ENCODE results near the gene NIPAL1. TPM values are rescaled to one million over a fixed set of nuclear protein-coding genes. Genes with fewer than 3 reads are reported as not detected.
"Not testable (repeated sequence)": the region's sequence is repeated elsewhere in the genome, so short reads cannot be mapped to it uniquely, and the experiment has no call there.

NIPAL1 gene
- total RNA-seq, 1 donor from 2014 or later = 0.68 TPM

- no peaks in the 10 kb centered on the region for H3K4me1 Mint-ChIP-seq
- H3K27me3 Mint-ChIP-seq (ENCODE audit: low read depth) = peaks cover 8% of the 10 kb centered on the region
- H3K9me3 Mint-ChIP-seq = peaks cover 22% of the 10 kb centered on the region
- DNase-seq (ENCODE audit: low read depth, low spot score) = no peak
- no peak overlapping the region for H3K4me3 Mint-ChIP-seq
- H3K36me3 Mint-ChIP-seq (ENCODE audit: low read depth) = peaks cover 6% of the 10 kb centered on the region
- no peak for TF ChIP-seq CTCF (conservative IDR thresholded peaks at IDR 0.05)
- H3K27ac Mint-ChIP-seq (ENCODE audit: unreplicated experiment) = no peak overlapping the region
Measured at GRCh38 chr4:48008021-48008596, 8.5 kb upstream of the NIPAL1 start.

- not testable (repeated sequence) for H3K36me3 Mint-ChIP-seq (ENCODE audit: low read depth); H3K4me3 Mint-ChIP-seq; H3K27ac Mint-ChIP-seq (ENCODE audit: unreplicated experiment); DNase-seq (ENCODE audit: low read depth, low spot score); H3K4me1 Mint-ChIP-seq
- Mint-ChIP-seq H3K9me3 (peaks cover 13% of the 10 kb centered on the region), H3K27me3 (ENCODE audit: low read depth) (peaks cover 23% of the 10 kb centered on the region)
Measured at GRCh38 chr4:48010906-48011305, 5.7 kb upstream of the NIPAL1 start.

GRCh38 chr4:48011722-48012121, 4.8 kb upstream of the NIPAL1 start:
- H3K36me3 Mint-ChIP-seq (ENCODE audit: low read depth) = peaks cover 3% of the 10 kb centered on the region
- no peak for DNase-seq (ENCODE audit: low read depth, low spot score)
- H3K4me1 Mint-ChIP-seq = peaks cover 5% of the 10 kb centered on the region
- H3K9me3 Mint-ChIP-seq = peaks cover 13% of the 10 kb centered on the region
- H3K4me3 Mint-ChIP-seq = no peak overlapping the region
- TF ChIP-seq CTCF (conservative IDR thresholded peaks at IDR 0.05) = no peak
- H3K27ac Mint-ChIP-seq (ENCODE audit: unreplicated experiment) = no peak overlapping the region
- peaks cover 29% of the 10 kb centered on the region for H3K27me3 Mint-ChIP-seq (ENCODE audit: low read depth)

- H3K9me3 Mint-ChIP-seq = peaks cover 13% of the 10 kb centered on the region
- TF ChIP-seq CTCF (conservative IDR thresholded peaks at IDR 0.05) = no peak
- peaks cover 3% of the 10 kb centered on the region for H3K36me3 Mint-ChIP-seq (ENCODE audit: low read depth)
- H3K27me3 Mint-ChIP-seq (ENCODE audit: low read depth) = peaks cover 40% of the 10 kb centered on the region
- peaks cover 5% of the 10 kb centered on the region for H3K4me1 Mint-ChIP-seq
- DNase-seq (ENCODE audit: low read depth, low spot score) = no peak
- no peak overlapping the region for H3K4me3 Mint-ChIP-seq
- no peak overlapping the region for H3K27ac Mint-ChIP-seq (ENCODE audit: unreplicated experiment)
Measured at GRCh38 chr4:48012824-48013223, 3.7 kb upstream of the NIPAL1 start.

- peaks cover 3% of the 10 kb centered on the region for H3K36me3 Mint-ChIP-seq (ENCODE audit: low read depth)
- TF ChIP-seq CTCF (conservative IDR thresholded peaks at IDR 0.05) = no peak
- peaks cover 5% of the 10 kb centered on the region for H3K4me1 Mint-ChIP-seq
- H3K9me3 Mint-ChIP-seq = peaks cover 13% of the 10 kb centered on the region
- no peak overlapping the region for H3K27ac Mint-ChIP-seq (ENCODE audit: unreplicated experiment)
- H3K4me3 Mint-ChIP-seq = no peak overlapping the region
- DNase-seq (ENCODE audit: low read depth, low spot score) = no peak
- peaks cover 63% of the 10 kb centered on the region for H3K27me3 Mint-ChIP-seq (ENCODE audit: low read depth)
Measured at GRCh38 chr4:48015216-48015615, 1.4 kb upstream of the NIPAL1 start.

- H3K36me3 Mint-ChIP-seq (ENCODE audit: low read depth) = peaks cover 3% of the 10 kb centered on the region
- TF ChIP-seq CTCF (conservative IDR thresholded peaks at IDR 0.05) = no peak
- H3K27me3 Mint-ChIP-seq (ENCODE audit: low read depth) = peaks cover 66% of the 10 kb centered on the region
- no peak overlapping the region for H3K27ac Mint-ChIP-seq (ENCODE audit: unreplicated experiment)
- DNase-seq (ENCODE audit: low read depth, low spot score) = no peak
- H3K9me3 Mint-ChIP-seq = peaks cover 11% of the 10 kb centered on the region
- peaks cover 5% of the 10 kb centered on the region for H3K4me1 Mint-ChIP-seq
- H3K4me3 Mint-ChIP-seq = peak overlapping the region; percentile 90
Measured at GRCh38 chr4:48015678-48016077, 894 bp upstream of the NIPAL1 start.
